PFSK-1 (cell line): ENCODE measurements around the gene SPATA6.

Experiments
- FOXP2 ChIP-seq: optimal IDR thresholded peaks from 2 replicates; pipeline ENCODE3; 2011; ENCODE audit warnings: borderline replicate concordance, control low read depth, inconsistent platforms; ENCODE audit not compliant: insufficient read depth; ENCODE audit errors: extremely low read length, extremely low read depth
- POLR2AphosphoS5 ChIP-seq: IDR thresholded peaks from 2 replicates; pipeline ENCODE4 v1.6.1; 2012; ENCODE audit warnings: low read depth, mild to moderate bottlenecking, control low read depth, low read length, moderate library complexity
- REST ChIP-seq, 2 experiments: IDR thresholded peaks; 2 replicates each; pipeline versions ENCODE4 v1.6.1 to v1.8.0; 2011 to 2012; ENCODE audit warnings: low read depth in 2 of 2, low read length in 2 of 2, control low read depth in 1 of 2, inconsistent platforms in 1 of 2, mild to moderate bottlenecking in 1 of 2, moderate library complexity in 1 of 2; ENCODE audit not compliant: insufficient read depth in 1 of 2
- SIN3A ChIP-seq: IDR thresholded peaks from 2 replicates; pipeline ENCODE4 v1.6.1; 2012; ENCODE audit warnings: mild to moderate bottlenecking, low read length, moderate library complexity, borderline replicate concordance; ENCODE audit not compliant: insufficient read depth
- TAF1 ChIP-seq: IDR thresholded peaks from 2 replicates; pipeline ENCODE4 v1.6.1; 2012; ENCODE audit warnings: low read length, control low read depth, borderline replicate concordance; ENCODE audit not compliant: insufficient read depth

Gene SPATA6

DNA sequence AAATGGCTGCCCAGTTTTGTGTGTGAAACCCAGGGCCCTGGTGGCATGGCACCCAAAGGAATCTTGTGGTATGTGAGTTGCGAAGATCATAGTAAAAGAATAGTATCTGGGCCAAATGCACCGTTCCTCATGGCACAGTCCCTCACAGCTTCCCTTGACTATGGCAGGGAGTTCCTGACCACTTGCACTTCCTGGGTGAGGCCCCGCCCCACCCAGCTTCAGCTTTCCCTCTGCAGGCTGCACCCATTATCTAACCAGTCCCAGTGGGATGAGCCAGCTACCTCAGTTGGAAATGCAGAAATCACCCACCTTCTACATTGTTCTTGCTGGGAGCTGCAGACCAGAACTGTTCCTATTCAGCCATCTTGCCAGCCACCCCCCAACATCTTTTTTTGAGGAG lies 186.5 kb downstream of the SPATA6 start:
- TF ChIP-seq FOXP2 (no peak), SIN3A (no peak), POLR2AphosphoS5 (no peak), REST (IDR thresholded peaks at IDR 0.05; ENCODE audit: insufficient read depth in 1 of 2, low read depth in 2 of 2, low read length in 2 of 2) (no peak), TAF1 (no peak)

DNA sequence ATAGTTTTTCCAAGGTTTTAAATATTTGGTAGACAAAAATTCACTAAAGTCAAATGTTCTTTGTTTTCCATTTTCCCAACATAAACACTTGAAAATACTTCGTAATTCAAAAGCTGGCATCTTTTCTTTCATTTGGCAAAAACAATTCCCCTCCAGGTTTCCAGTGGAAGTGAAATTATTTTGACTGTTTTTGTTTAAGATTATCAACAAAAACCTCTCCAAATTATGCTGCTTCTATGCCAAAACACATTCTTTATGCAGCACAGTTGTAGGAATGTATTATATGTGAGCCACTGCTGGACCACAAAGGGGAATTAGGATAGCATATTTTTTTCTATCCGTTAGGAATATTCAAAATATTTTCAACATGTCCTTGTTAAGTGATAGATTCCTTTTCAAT lies 205.4 kb downstream of the SPATA6 start:
- TF ChIP-seq POLR2AphosphoS5 = no peak
- TF ChIP-seq SIN3A = no peak
- no peak for TF ChIP-seq FOXP2
- TF ChIP-seq TAF1 = no peak
- TF ChIP-seq REST (IDR thresholded peaks at IDR 0.05; ENCODE audit: insufficient read depth in 1 of 2, low read depth in 2 of 2, low read length in 2 of 2) = no peak

DNA sequence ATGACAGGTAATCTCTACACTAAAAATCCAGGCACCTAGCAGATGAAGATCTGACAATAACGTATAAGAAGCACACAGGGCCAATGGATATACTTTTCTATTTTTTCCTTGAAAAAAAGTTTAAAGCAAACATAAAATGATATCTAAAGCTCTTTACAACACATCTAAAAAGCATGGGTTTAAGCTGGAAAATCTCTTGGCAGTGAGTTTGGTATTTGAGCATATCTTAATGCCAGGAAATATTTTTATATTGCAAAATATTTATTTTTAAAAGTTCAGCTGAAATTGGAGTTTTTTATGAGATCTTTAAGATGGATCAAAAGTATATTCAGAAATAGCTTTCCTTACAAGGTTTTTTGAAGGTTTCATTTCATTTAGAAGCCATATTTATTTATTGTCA lies 209.0 kb downstream of the SPATA6 start:
- no peak for TF ChIP-seq REST (IDR thresholded peaks at IDR 0.05; ENCODE audit: insufficient read depth in 1 of 2, low read depth in 2 of 2, low read length in 2 of 2)
- TF ChIP-seq SIN3A = no peak
- no peak for TF ChIP-seq FOXP2
- TF ChIP-seq POLR2AphosphoS5 = no peak
- no peak for TF ChIP-seq TAF1

DNA sequence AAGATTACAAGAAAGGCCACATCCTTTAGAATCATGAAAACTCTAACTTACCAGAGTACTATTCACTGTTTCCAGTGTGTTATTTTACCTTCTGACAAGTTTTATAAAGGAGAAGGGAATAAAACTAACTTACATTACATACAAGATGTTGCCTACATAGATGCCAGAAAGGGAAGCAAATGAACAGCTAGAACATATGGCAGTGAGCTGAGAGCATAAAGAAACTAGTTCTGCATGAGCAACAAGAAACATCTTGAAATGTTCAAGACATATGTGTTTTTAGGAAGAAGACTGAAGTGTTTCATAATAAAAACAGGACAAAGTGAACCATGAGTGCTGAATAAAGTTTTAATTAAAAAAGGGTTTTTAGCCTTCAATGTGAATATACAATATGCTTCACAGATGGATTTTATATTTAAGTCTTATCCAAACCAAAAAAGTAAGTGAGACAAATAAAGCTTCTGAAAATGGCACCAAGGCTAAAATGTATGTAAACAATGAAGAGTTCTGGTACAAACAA lies 210.1 kb downstream of the SPATA6 start:
- TF ChIP-seq POLR2AphosphoS5 (no peak), REST (IDR thresholded peaks at IDR 0.05; ENCODE audit: insufficient read depth in 1 of 2, low read depth in 2 of 2, low read length in 2 of 2) (no peak), TAF1 (no peak), SIN3A (no peak), FOXP2 (no peak)

DNA sequence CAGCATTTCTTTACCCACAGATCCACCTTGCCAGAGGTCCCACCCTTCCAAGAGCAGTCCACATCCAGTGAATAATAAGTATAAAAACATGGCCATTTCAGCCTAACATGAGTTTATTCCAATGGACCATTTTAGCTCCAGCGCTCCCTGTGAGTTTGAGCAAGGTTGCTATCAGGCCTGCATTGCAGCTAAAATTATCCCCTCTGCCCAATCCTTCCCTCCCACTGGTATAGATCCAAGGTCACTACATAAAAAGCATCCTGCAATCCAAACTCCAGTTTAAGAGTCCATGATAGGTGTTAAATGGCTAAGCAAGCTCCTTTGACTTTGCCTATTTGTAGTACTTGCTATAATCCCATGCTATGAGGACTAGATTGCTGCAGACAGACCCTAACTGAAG lies 213.9 kb downstream of the SPATA6 start:
- no peak for TF ChIP-seq REST (IDR thresholded peaks at IDR 0.05; ENCODE audit: insufficient read depth in 1 of 2, low read depth in 2 of 2, low read length in 2 of 2)
- no peak for TF ChIP-seq POLR2AphosphoS5
- TF ChIP-seq TAF1 = no peak
- no peak for TF ChIP-seq SIN3A
- no peak for TF ChIP-seq FOXP2
